Vein endothelial cell (primary cell): ENCODE data around the gene PCDHGA4. TPM values are rescaled to one million over a fixed set of nuclear protein-coding genes. Genes with fewer than 3 reads are reported as not detected.

ENCODE experiments used
- total RNA-seq: library from RNA; depleted of rRNA; stranded (reverse); fragments of >200 nt; gene quantifications from 2 replicates; pipeline ENCODE4 v1.2.3, GENCODE V29; 2012

The PCDHGA4 gene
- total RNA-seq, 1 donor, result 6.3 TPM

DNA sequence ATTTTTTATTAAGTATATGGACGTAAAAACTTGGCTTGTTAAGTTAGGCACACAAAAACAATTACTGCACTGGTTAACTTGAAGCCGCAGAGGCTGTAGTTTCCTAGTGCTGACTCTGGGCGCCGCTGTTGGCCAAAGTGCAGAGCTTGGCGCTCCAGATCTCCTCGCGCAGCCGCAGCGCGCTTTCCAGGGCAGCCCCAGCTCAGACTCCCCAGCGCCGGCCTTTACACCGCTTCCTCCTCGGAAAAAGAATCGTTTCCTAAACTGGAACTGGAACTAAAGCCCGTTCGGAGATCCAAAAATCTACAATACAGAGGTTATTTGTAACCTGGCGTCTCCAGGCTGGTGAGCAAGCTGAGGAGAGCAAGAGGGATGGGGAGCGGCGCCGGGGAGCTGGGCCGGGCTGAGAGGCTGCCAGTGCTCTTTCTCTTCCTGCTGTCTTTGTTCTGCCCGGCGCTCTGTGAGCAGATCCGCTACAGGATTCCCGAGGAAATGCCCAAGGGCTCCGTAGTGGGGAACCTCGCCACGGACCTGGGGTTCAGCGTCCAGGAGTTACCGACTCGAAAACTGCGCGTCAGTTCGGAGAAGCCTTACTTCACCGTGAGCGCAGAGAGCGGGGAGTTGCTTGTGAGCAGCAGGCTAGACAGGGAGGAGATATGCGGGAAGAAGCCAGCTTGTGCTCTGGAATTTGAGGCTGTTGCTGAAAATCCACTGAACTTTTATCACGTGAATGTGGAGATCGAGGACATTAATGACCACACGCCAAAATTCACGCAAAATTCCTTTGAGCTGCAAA is 43.1 kb downstream of the PCDHGA4 start, which contains the start of gene PCDHGB5:
Gene PCDHGB5 (plus strand): TSS at position 192 of the 796 bp plus-strand sequence. CDS start 181 bp downstream, at position 373.

DNA sequence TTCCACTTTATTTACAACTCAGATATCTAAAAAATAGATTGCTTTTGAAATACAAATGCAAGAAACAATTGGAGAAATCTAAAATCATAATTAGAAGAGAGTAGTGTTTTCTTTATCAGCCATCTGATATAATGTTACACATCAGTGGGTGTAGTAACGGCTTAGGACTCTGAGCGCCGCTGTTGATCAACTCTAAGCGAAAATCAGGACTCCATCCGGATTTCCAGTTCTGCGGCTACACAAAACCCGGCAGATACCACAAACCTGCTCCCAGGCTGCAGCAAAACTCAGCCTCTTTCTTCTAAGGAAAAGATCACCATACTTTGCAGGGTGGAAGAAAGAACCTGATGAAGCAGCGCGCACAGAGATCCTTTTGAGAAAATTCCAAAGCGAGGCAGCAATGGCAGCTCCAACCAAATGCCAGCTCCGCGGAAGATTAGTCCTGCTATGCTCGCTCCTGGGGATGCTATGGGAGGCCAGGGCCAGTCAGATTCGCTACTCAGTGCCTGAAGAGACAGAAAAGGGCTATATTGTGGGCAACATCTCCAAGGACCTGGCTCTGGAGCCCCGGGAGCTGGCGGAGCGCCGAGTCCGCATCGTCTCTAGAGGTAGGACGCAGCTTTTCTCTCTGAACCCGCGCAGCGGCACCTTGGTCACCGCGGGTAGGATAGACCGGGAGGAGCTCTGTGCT is 47.9 kb downstream of the PCDHGA4 start, which contains the start of gene PCDHGA9:
Gene PCDHGA9 (plus strand): TSS at position 226 of the 691 bp plus-strand sequence. CDS start 175 bp downstream, at position 401.

Other genes with a start within 250 kb of the PCDHGA4 start
- gene PCDHB4, start 233.2 kb upstream of the PCDHGA4 start, total RNA-seq, result 0.19 and 0.33 TPM in 2 replicates
- gene PCDHB5, start 219.8 kb upstream of the PCDHGA4 start, total RNA-seq, result 0.98 and 1.3 TPM in 2 replicates
- gene PCDHB6, start 205.0 kb upstream of the PCDHGA4 start, total RNA-seq, result under 0.01 and 0.19 TPM in 2 replicates
- gene PCDHB7, start 182.4 kb upstream of the PCDHGA4 start, total RNA-seq, result 0.57 and 0.98 TPM in 2 replicates
- gene PCDHB8, start 177.2 kb upstream of the PCDHGA4 start, total RNA-seq, result 0.29 and 1.3 TPM in 2 replicates
- gene PCDHB16, start 172.6 kb upstream of the PCDHGA4 start, total RNA-seq, result 0.65 and 0.86 TPM in 2 replicates
- gene PCDHB9, start 167.9 kb upstream of the PCDHGA4 start, total RNA-seq, result 0.38 and 0.65 TPM in 2 replicates
- 1.1 and 1.3 TPM in 2 replicates for gene PCDHB10, start 162.7 kb upstream of the PCDHGA4 start, total RNA-seq
- 0.57 and 0.65 TPM in 2 replicates for gene PCDHB11, start 155.4 kb upstream of the PCDHGA4 start, total RNA-seq
- gene PCDHB12, start 146.3 kb upstream of the PCDHGA4 start, total RNA-seq, result 0.76 and 0.98 TPM in 2 replicates
- gene PCDHB13, start 141.1 kb upstream of the PCDHGA4 start, total RNA-seq, result 1.3 and 2.6 TPM in 2 replicates
- 0.98 and 1.2 TPM in 2 replicates for gene PCDHB14, start 131.7 kb upstream of the PCDHGA4 start, total RNA-seq
- 0.98 and 1.1 TPM in 2 replicates for gene PCDHB15, start 109.6 kb upstream of the PCDHGA4 start, total RNA-seq
- gene SLC25A2, start 51.0 kb upstream of the PCDHGA4 start, total RNA-seq, result 0.48 TPM in 1 of 2 replicates, not detected in the other
- 46.4 and 51.5 TPM in 2 replicates for gene TAF7, start 34.2 kb upstream of the PCDHGA4 start, total RNA-seq
- gene PCDHGA1, start 24.5 kb upstream of the PCDHGA4 start, total RNA-seq, result 0.65 and 0.67 TPM in 2 replicates
- gene PCDHGA2, start 16.3 kb upstream of the PCDHGA4 start, total RNA-seq, result 1.6 and 2.9 TPM in 2 replicates
- gene PCDHGA3, start 11.2 kb upstream of the PCDHGA4 start, total RNA-seq, result 0.86 and 1.3 TPM in 2 replicates
- 0.96 and 2.3 TPM in 2 replicates for gene PCDHGB1, start 4.9 kb upstream of the PCDHGA4 start, total RNA-seq
- 3.2 and 4.6 TPM in 2 replicates for gene PCDHGB2, start 5.0 kb downstream of the PCDHGA4 start, total RNA-seq
- 1.5 and 1.6 TPM in 2 replicates for gene PCDHGA5, start 9.1 kb downstream of the PCDHGA4 start, total RNA-seq
- 6.5 and 8.8 TPM in 2 replicates for gene PCDHGB3, start 15.2 kb downstream of the PCDHGA4 start, total RNA-seq
- 6.0 and 7.2 TPM in 2 replicates for gene PCDHGA6, start 18.9 kb downstream of the PCDHGA4 start, total RNA-seq
- gene PCDHGA7, start 27.7 kb downstream of the PCDHGA4 start, total RNA-seq, result 3.0 and 4.6 TPM in 2 replicates
- 15.0 and 15.2 TPM in 2 replicates for gene PCDHGB4, start 32.7 kb downstream of the PCDHGA4 start, total RNA-seq
- gene PCDHGA8, start 37.6 kb downstream of the PCDHGA4 start, total RNA-seq, result 2.0 and 2.9 TPM in 2 replicates
- gene PCDHGB5, start 42.9 kb downstream of the PCDHGA4 start, total RNA-seq, result 22.4 and 26.1 TPM in 2 replicates
- 5.6 and 6.1 TPM in 2 replicates for gene PCDHGA9, start 47.8 kb downstream of the PCDHGA4 start, total RNA-seq
- 4.3 and 6.2 TPM in 2 replicates for gene PCDHGB6, start 53.0 kb downstream of the PCDHGA4 start, total RNA-seq
- gene PCDHGA10, start 58.0 kb downstream of the PCDHGA4 start, total RNA-seq, result 8.8 and 9.6 TPM in 2 replicates
- gene PCDHGB7, start 62.7 kb downstream of the PCDHGA4 start, total RNA-seq, result 10.9 and 15.7 TPM in 2 replicates
- 11.4 and 12.4 TPM in 2 replicates for gene PCDHGA11, start 66.0 kb downstream of the PCDHGA4 start, total RNA-seq
- 6.9 and 12.0 TPM in 2 replicates for gene PCDHGA12, start 75.5 kb downstream of the PCDHGA4 start, total RNA-seq
- gene PCDHGC3, start 120.9 kb downstream of the PCDHGA4 start, total RNA-seq, result 17.0 and 20.5 TPM in 2 replicates
- 2.2 and 2.3 TPM in 2 replicates for gene PCDHGC4, start 130.0 kb downstream of the PCDHGA4 start, total RNA-seq
- gene PCDHGC5, start 134.1 kb downstream of the PCDHGA4 start, total RNA-seq, result 1.3 and 1.4 TPM in 2 replicates